Left kidney (tissue), 2 donors: Measurements from ENCODE around the gene TNFRSF4. TPM values are rescaled to one million over a fixed set of nuclear protein-coding genes. Genes with fewer than 3 reads are reported as not detected.
"Not testable (repeated sequence)": the region's sequence is repeated elsewhere in the genome, so short reads cannot be mapped to it uniquely, and the experiment has no call there.

Source experiments
- DNase-seq: peaks from one replicate; pipeline ENCODE4 v3.0.0-alpha.2; 2013
- polyA plus RNA-seq: library from polyadenylated mRNA; unstranded; fragments of 120-200 nt; gene quantifications from one replicate; pipeline ENCODE4 v1.2.1, GENCODE V29; 2013; ENCODE audit not compliant: insufficient read length

The TNFRSF4 gene
- polyA plus RNA-seq, 1 donor: 1.0 TPM

- no peak for DNase-seq
Observed at GRCh38 chr1:1183221-1183747, 30.7 kb downstream of the TNFRSF4 start.

- DNase-seq: no peak
Observed at GRCh38 chr1:1182491-1183220, 31.3 kb downstream of the TNFRSF4 start.

- no peak for DNase-seq
Observed at GRCh38 chr1:1181938-1182410, 32.0 kb downstream of the TNFRSF4 start.

- no peak for DNase-seq
Observed at GRCh38 chr1:1181129-1181937, 32.6 kb downstream of the TNFRSF4 start.

GRCh38 chr1:1179983-1180861 lies 33.7 kb downstream of the TNFRSF4 start:
- DNase-seq: no peak

- DNase-seq: no peak
Observed at GRCh38 chr1:1179346-1179982, 34.5 kb downstream of the TNFRSF4 start.

- DNase-seq: no peak
Observed at GRCh38 chr1:1178794-1179331, 35.1 kb downstream of the TNFRSF4 start.

GRCh38 chr1:1177452-1178206 lies 36.3 kb downstream of the TNFRSF4 start:
- no peak for DNase-seq

- no peak for DNase-seq
Observed at GRCh38 chr1:1176931-1177330, 37.0 kb downstream of the TNFRSF4 start.

- DNase-seq: not testable (repeated sequence)
Observed at GRCh38 chr1:1176063-1176761, 37.7 kb downstream of the TNFRSF4 start.

- no peak for DNase-seq
Observed at GRCh38 chr1:1175221-1176062, 38.5 kb downstream of the TNFRSF4 start.

- peak; percentile 78 for DNase-seq
Observed at GRCh38 chr1:1173793-1174415, 40.0 kb downstream of the TNFRSF4 start, which contains the start of gene TTLL10. Gene TTLL10 (plus strand): TSS chr1:1173880. CDS start chr1:1179216, 5,336 bp downstream.

GRCh38 chr1:1173061-1173792 lies 40.7 kb downstream of the TNFRSF4 start:
- DNase-seq: no peak

GRCh38 chr1:1171546-1172340 lies 42.2 kb downstream of the TNFRSF4 start:
- DNase-seq: no peak

- DNase-seq: no peak
Observed at GRCh38 chr1:1171161-1171545, 42.8 kb downstream of the TNFRSF4 start.
